Ovary (tissue), 3 donors: ENCODE results near the gene STIM1.

Experiments used
- CTCF ChIP-seq, 3 donors: fragments of 450-650 bp in 2 of 3; fragments of 200-600 bp in 1 of 3; IDR thresholded peaks; one replicate each; pipeline versions ENCODE4 v1.5.1 to v1.8.0; 2016 to 2022; ENCODE audit warnings: antibody characterized with exemption in 3 of 3, mild to moderate bottlenecking in 1 of 3
- EP300 ChIP-seq: sonication (generic); formaldehyde crosslinking; IDR thresholded peaks from one replicate; pipeline ENCODE4 v1.6.1; 2017; ENCODE audit warnings: antibody characterized with exemption
- POLR2A ChIP-seq: fragments of 450-650 bp; IDR thresholded peaks from one replicate; pipeline ENCODE4 v1.6.1; 2017; ENCODE audit warnings: antibody characterized with exemption, mild to moderate bottlenecking, moderate library complexity
- donor health status: DM: no; HTN: no; CAD: no.

GRCh38 chr11:3891751-3892150 lies 36.3 kb downstream of the STIM1 start:
- TF ChIP-seq CTCF (IDR thresholded peaks at IDR 0.05) = no peak
- no peak for TF ChIP-seq POLR2A
- TF ChIP-seq EP300 = no peak
